Measurements from ENCODE around the gene MAP4K5.

Gene MAP4K5

DNA sequence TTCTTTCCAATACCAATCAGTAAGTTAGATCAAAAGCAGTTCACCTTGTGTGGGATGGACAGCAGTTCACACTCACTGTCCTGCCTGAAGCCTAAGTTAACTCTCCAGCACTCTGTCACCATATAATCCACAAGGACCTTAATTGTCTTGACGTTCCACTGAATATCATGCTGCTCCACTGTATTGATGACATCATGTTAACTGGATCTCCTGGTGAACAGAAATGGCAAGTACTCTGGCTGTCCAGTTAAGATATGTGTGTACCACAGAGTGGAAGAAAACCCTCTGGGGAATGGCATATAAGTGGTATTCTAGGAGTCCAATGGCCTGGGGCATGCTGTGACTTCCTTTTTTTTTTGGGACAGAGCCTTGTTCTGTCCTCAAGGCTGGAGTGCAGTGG lies 151.9 kb downstream of the MAP4K5 start:
- TF ChIP-seq, protein P1, sequence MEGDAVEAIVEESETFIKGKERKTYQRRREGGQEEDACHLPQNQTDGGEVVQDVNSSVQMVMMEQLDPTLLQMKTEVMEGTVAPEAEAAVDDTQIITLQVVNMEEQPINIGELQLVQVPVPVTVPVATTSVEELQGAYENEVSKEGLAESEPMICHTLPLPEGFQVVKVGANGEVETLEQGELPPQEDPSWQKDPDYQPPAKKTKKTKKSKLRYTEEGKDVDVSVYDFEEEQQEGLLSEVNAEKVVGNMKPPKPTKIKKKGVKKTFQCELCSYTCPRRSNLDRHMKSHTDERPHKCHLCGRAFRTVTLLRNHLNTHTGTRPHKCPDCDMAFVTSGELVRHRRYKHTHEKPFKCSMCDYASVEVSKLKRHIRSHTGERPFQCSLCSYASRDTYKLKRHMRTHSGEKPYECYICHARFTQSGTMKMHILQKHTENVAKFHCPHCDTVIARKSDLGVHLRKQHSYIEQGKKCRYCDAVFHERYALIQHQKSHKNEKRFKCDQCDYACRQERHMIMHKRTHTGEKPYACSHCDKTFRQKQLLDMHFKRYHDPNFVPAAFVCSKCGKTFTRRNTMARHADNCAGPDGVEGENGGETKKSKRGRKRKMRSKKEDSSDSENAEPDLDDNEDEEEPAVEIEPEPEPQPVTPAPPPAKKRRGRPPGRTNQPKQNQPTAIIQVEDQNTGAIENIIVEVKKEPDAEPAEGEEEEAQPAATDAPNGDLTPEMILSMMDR (IDR thresholded peaks at IDR 0.05; ENCODE audit: extremely low read depth, missing control alignments), result no peak

DNA sequence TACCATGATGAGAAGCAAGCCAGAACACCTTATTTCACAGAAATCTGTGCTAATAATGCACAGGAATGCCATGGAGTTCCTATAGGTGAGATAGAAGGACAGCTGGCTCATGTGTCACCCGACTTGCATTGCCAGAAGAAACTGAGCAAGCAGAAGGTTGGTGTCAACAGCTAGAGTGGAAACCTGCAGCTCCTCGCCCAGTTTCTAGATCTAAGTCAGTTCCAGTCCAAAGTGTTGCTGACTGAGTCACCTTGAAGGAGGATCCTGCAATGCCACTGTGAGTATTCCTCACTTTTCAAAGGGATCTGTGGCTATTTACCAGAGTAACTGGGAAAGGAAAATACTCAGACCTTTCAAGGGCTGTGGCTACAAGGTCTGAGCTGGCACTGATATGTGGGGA lies 152.8 kb downstream of the MAP4K5 start:
- no peak for DNase-seq (ENCODE audit: low spot score)

More for the DNA sequence above, 151.9 kb downstream of the MAP4K5 start:
- no peak for DNase-seq (ENCODE audit: low spot score)

DNA sequence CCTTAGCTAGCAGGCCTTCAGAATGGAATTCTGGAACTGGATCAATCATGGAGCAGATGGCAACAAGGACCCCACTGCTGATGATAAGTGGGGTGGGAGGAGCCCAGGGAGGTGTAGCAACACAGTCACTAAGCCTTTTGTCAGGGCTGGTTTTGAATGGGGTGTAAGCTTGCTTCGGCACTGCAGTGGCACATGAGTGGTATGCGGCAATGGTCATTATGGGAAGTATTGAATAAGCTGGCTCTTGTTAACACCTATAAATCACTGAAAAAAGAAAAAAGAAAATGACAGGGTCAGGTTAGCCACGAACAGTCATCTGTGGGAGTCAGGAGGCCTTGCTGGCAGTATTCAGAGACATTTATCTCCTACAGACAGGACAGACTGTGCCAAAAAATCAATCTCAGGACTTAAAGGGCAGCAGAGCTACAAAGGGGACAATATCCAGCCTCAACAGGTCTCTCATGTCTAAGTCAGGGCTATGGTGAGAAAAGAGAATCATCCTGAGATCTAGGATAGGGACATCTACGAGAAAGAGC lies 154.8 kb downstream of the MAP4K5 start:
- TF ChIP-seq, protein P1 (IDR thresholded peaks at IDR 0.05; ENCODE audit: extremely low read depth, missing control alignments), result no peak
- no peak for DNase-seq (ENCODE audit: low spot score)

More for the DNA sequence above, 152.8 kb downstream of the MAP4K5 start:
- TF ChIP-seq, protein P1 (IDR thresholded peaks at IDR 0.05; ENCODE audit: extremely low read depth, missing control alignments), result no peak

DNA sequence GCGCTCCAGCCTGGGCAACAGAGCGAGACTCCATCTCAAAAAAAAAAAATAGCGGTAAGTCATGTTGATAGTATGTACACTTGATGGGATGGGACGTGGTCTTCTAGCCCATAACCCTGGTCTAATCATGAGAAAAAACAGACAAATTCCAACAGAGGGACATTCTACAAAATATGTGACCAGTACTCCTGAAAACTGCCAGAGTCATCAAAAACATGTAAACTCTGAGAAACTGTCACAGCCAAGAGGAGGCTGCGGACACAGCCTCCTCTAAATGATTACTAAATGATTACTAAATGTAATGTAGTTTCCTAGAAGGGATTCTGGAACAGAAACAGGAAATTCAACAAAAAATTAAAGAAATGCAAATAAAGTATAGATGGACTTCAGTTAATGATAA lies 156.6 kb downstream of the MAP4K5 start:
- TF ChIP-seq, protein P1 (IDR thresholded peaks at IDR 0.05; ENCODE audit: extremely low read depth, missing control alignments), result no peak
- DNase-seq (ENCODE audit: low spot score), result no peak

DNA sequence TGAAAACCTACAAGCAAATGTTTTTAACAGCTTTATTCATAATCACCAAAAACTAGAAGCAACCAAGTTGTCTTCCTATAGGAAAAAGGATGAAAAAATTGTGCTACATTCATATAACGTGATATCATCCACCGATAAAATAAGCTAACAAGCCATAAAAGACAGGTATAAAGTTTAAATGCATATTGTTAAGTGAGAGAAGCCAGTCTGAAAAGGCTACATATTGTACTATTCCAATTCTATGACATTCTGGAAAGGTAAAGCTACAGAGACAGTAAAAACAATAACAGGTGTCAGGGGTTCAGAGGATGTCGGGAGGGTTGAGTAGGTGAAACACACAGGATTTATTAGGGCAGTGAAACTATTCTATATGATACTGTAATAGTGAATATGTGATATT lies 158.4 kb downstream of the MAP4K5 start:
- TF ChIP-seq, protein P1 (IDR thresholded peaks at IDR 0.05; ENCODE audit: extremely low read depth, missing control alignments), result no peak
- no peak for DNase-seq (ENCODE audit: low spot score)

DNA sequence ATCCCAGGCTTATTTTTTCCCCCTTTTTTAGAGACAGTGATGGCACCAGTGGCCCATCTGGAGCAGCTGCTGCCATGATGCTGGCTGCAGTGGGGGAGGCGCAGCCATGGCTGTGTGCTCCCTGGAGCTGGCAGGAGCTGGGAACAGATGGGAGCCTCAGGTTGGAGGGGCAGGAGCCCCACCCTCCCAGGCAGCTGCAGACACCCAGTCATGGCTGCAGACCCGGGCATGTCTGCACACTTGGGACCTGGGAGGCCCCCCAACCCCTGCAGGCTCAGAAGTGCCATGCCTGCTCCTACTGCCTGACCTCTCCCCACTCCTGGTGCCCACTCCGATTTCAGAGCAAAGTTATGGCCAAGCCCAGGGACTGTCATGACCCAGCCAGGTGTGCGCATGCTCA lies 160.8 kb downstream of the MAP4K5 start:
- TF ChIP-seq, protein P1 (IDR thresholded peaks at IDR 0.05; ENCODE audit: extremely low read depth, missing control alignments), result no peak
- no peak for DNase-seq (ENCODE audit: low spot score)

Data from GM20000 (cell line).